Kidney (tissue), 14 donors: ENCODE data around the gene CUEDC1. TPM values are rescaled to one million over a fixed set of nuclear protein-coding genes. Genes with fewer than 3 reads are reported as not detected.

Experiments
- DNase-seq, 5 donors: peaks; one replicate each; pipeline ENCODE4 v3.0.0-alpha.2; 2013 to 2020
- FAIRE-seq: peaks from 2 replicates; lab custom pipeline; 2012; peaks lifted over from hg19 to GRCh38; lab: Jason Lieb, UNC
- H3K27ac ChIP-seq, 2 donors: one replicate each; pipeline ENCODE4 v1.7.0; 2013; ENCODE audit warnings: low read depth in 2 of 2, low read length in 2 of 2, inconsistent platforms in 1 of 2
- H3K27me3 ChIP-seq: one replicate; pipeline ENCODE4 v1.7.1; 2013; ENCODE audit warnings: low read length, inconsistent platforms; ENCODE audit not compliant: control insufficient read depth, insufficient read depth
- H3K36me3 ChIP-seq, 3 donors: one replicate each; pipeline versions ENCODE4 v1.7.0 to v1.7.1; 2013; ENCODE audit warnings: low read length in 3 of 3, control low read depth in 1 of 3, inconsistent platforms in 1 of 3; ENCODE audit not compliant: insufficient read depth in 3 of 3, control insufficient read depth in 2 of 3
- H3K4me1 ChIP-seq, 3 donors: one replicate each; pipeline versions ENCODE4 v1.7.0 to v1.7.1; 2013; ENCODE audit warnings: low read length in 3 of 3, inconsistent platforms in 1 of 3, low read depth in 1 of 3; ENCODE audit not compliant: control insufficient read depth in 2 of 3, insufficient read depth in 2 of 3
- H3K4me3 ChIP-seq, 3 donors: one replicate each; pipeline versions ENCODE4 v1.7.0 to v1.8.1; 2013; ENCODE audit warnings: low read length in 3 of 3, control low read depth in 1 of 3, inconsistent platforms in 1 of 3
- H3K9ac ChIP-seq, 3 donors: one replicate each; pipeline versions ENCODE4 v1.7.0 to v1.7.1; 2013; ENCODE audit warnings: low read length in 3 of 3, control low read depth in 1 of 3, inconsistent platforms in 1 of 3
- H3K9me3 ChIP-seq, 3 donors: one replicate each; pipeline versions ENCODE4 v1.7.0 to v1.7.1; 2013; ENCODE audit warnings: low read length in 3 of 3, control low read depth in 1 of 3, inconsistent platforms in 1 of 3; ENCODE audit not compliant: control insufficient read depth in 2 of 3, insufficient read depth in 1 of 3
- CTCF ChIP-seq: IDR thresholded peaks from 3 replicates; pipeline ENCODE4 v1.5.1; 2012; ENCODE audit warnings: mild to moderate bottlenecking, moderate library complexity, borderline replicate concordance; ENCODE audit not compliant: insufficient read depth; ENCODE audit errors: extremely low read depth
- intact Hi-C: fragments of 100-400 bp; cut with DNase I; formaldehyde crosslinking; loops from one replicate; pipeline ENCODE4 v1.11.1; 2022
- polyA plus RNA-seq: library from polyadenylated mRNA; stranded (reverse); fragments of 350-450 nt; fragmentation: Illumina TruSeq; extraction: RNeasy Lipid Tissue Mini Kit (QIAGEN cat#74804); gene quantifications from one replicate; pipeline ENCODE4 v1.2.3, GENCODE V29; 2014; ENCODE audit warnings: low read depth, low replicate concordance; ENCODE audit not compliant: insufficient read depth
- total RNA-seq: library from RNA; stranded (reverse); fragmentation: NEBNext Ultra II Directional; extraction: Animal tissue kit (Norgen Biotek cat#: 25700); gene quantifications from one replicate; pipeline ENCODE4 v1.2.1, GENCODE V29; 2021
- donor health status: control.
- donor health status: control.
- donor health status: control.
- donor health status: control.
- donor health status: control.
- donor health status: DM: yes; HTN: yes; CAD: no.
- donor health status: Normal renal cell carcinoma (clear cell type).

The CUEDC1 gene
- total and polyA plus RNA-seq, 2 donors from 2014 or later = 33.0 to 52.3 TPM

- intact Hi-C loops = no loop called here
- no peak overlapping the region for H3K4me3 ChIP-seq
- no peak overlapping the region for H3K27ac ChIP-seq
- FAIRE-seq (no peak), DNase-seq (no peak)
- no peaks in the 10 kb centered on the region for H3K9me3 ChIP-seq
- H3K4me1 ChIP-seq = peaks cover 0 to 4% (median 3%) of the 10 kb centered on the region in 3 donors
- TF ChIP-seq CTCF = no peak
- H3K9ac ChIP-seq = no peak overlapping the region
- no peaks in the 10 kb centered on the region for H3K27me3 ChIP-seq
- H3K36me3 ChIP-seq = peaks cover 0 to 4% (median 0%) of the 10 kb centered on the region in 3 donors
Observed at GRCh38 chr17:57966875-57967274, 11.7 kb upstream of the CUEDC1 start.

- no peak for TF ChIP-seq CTCF
- no peak for FAIRE-seq
- H3K27ac ChIP-seq = no peak overlapping the region
- intact Hi-C loops = no loop called here
- no peak overlapping the region for H3K9ac ChIP-seq
- no peaks in the 10 kb centered on the region for H3K9me3 ChIP-seq
- DNase-seq = no peak
- H3K36me3 ChIP-seq = no peaks in the 10 kb centered on the region
- H3K4me1 ChIP-seq = peaks cover 0 to 4% (median 3%) of the 10 kb centered on the region in 3 donors
- no peaks in the 10 kb centered on the region for H3K27me3 ChIP-seq
- H3K4me3 ChIP-seq = no peak overlapping the region
Observed at GRCh38 chr17:57966246-57966645, 11.0 kb upstream of the CUEDC1 start.

GRCh38 chr17:57965521-57966160 is 10.4 kb upstream of the CUEDC1 start:
- FAIRE-seq (no peak), DNase-seq (no peak)
- intact Hi-C loops = no loop called here
- no peaks in the 10 kb centered on the region for H3K27me3 ChIP-seq
- no peaks in the 10 kb centered on the region for H3K9me3 ChIP-seq
- H3K9ac ChIP-seq = no peak overlapping the region
- H3K36me3 ChIP-seq = no peaks in the 10 kb centered on the region
- no peak for TF ChIP-seq CTCF
- no peaks in the 10 kb centered on the region for H3K4me1 ChIP-seq
- no peak overlapping the region for H3K4me3 ChIP-seq
- no peak overlapping the region for H3K27ac ChIP-seq

- no peak overlapping the region for H3K9ac ChIP-seq
- no peak for FAIRE-seq
- no peak for TF ChIP-seq CTCF
- no peaks in the 10 kb centered on the region for H3K9me3 ChIP-seq
- H3K27me3 ChIP-seq = no peaks in the 10 kb centered on the region
- no peak for DNase-seq
- H3K36me3 ChIP-seq = no peaks in the 10 kb centered on the region
- intact Hi-C loops = no loop called here
- no peaks in the 10 kb centered on the region for H3K4me1 ChIP-seq
- H3K27ac ChIP-seq = no peak overlapping the region
- no peak overlapping the region for H3K4me3 ChIP-seq
Observed at GRCh38 chr17:57963149-57963511, 7.9 kb upstream of the CUEDC1 start.
